ENCODE results near the gene PCDHGB5. TPM values are rescaled to one million over a fixed set of nuclear protein-coding genes. Genes with fewer than 3 reads are reported as not detected.
"Not testable (repeated sequence)": the region's sequence is repeated elsewhere in the genome, so short reads cannot be mapped to it uniquely, and the experiment has no call there.

The PCDHGB5 gene
- polyA plus RNA-seq, 1 experiment = 12.5 TPM

GRCh38 chr5:141413540-141414069, 15.9 kb downstream of the PCDHGB5 start:
- H3K4me3 ChIP-seq (ENCODE audit: low read depth, low read length) = peak overlapping the region; percentile 58
- TF ChIP-seq CTCF (IDR thresholded peaks at IDR 0.05; ENCODE audit: low read depth, low read length) = no peak
- no peak for DNase-seq (ENCODE audit: low read depth, low spot score)
- CTCF ChIA-PET = interaction anchor here (0.7 to 5.0 kb wide), 23 partner anchors 11 to 155 kb away, joined by 3 to 178 read pairs (median 4); partner anchors contain the start of genes PCDHGA12, PCDHGA9, PCDHGB1 and PCDHGB3
- no peak overlapping the region for H3K27ac ChIP-seq (ENCODE audit: low read depth, low read length)
- POLR2A ChIA-PET = interaction anchor here (0.9 to 1.8 kb wide), 3 partner anchors 111 to 151 kb away, joined by 3 to 5 read pairs (median 4); no protein-coding TSS in a partner anchor
- H3K27me3 ChIP-seq (ENCODE audit: control insufficient read depth, insufficient read depth, low read length) = no peaks in the 10 kb centered on the region
- H3K9me3 ChIP-seq (ENCODE audit: control insufficient read depth, insufficient read depth, low read length) = peaks cover 62% of the 10 kb centered on the region

GRCh38 chr5:141414548-141415274, 17.0 kb downstream of the PCDHGB5 start:
- H3K9me3 ChIP-seq (ENCODE audit: control insufficient read depth, insufficient read depth, low read length) = peaks cover 63% of the 10 kb centered on the region
- CTCF ChIA-PET = interaction anchor here (0.9 to 5.0 kb wide), 6 partner anchors 15 to 149 kb away, joined by 3 to 178 read pairs (median 20); partner anchors contain the start of genes PCDHGA12 and PCDHGB3
- H3K27ac ChIP-seq (ENCODE audit: low read depth, low read length); POLR2A ChIA-PET; DNase-seq (ENCODE audit: low read depth, low spot score); H3K4me3 ChIP-seq (ENCODE audit: low read depth, low read length); H3K27me3 ChIP-seq (ENCODE audit: control insufficient read depth, insufficient read depth, low read length): not testable (repeated sequence)

- H3K27ac ChIP-seq (ENCODE audit: low read depth, low read length); H3K4me3 ChIP-seq (ENCODE audit: low read depth, low read length); POLR2A ChIA-PET; DNase-seq (ENCODE audit: low read depth, low spot score); H3K27me3 ChIP-seq (ENCODE audit: control insufficient read depth, insufficient read depth, low read length): not testable (repeated sequence)
- H3K9me3 ChIP-seq (ENCODE audit: control insufficient read depth, insufficient read depth, low read length) = peaks cover 61% of the 10 kb centered on the region
- CTCF ChIA-PET = interaction anchor here (4.8 to 7.6 kb wide), 2 partner anchors 143 to 148 kb away, joined by 106 to 107 read pairs; no protein-coding TSS in a partner anchor
Observed at GRCh38 chr5:141415275-141415618, 17.5 kb downstream of the PCDHGB5 start.

- Histone ChIP-seq H3K27ac (ENCODE audit: low read depth, low read length) (peak within 1 kb of the TSS; percentile 65), H3K9me3 (ENCODE audit: control insufficient read depth, insufficient read depth, low read length) (peaks cover 73% of the 10 kb centered on the region), H3K4me3 (ENCODE audit: low read depth, low read length) (peak within 1 kb of the TSS; percentile 57)
- CTCF ChIA-PET = interaction anchor here (0.5 to 7.6 kb wide), 21 partner anchors 10 to 149 kb away, joined by 3 to 107 read pairs (median 4); partner anchors contain the start of genes PCDHGA1, PCDHGA4, PCDHGA9 and PCDHGB5
- peak; percentile 55 for DNase-seq (ENCODE audit: low read depth, low spot score)
- POLR2A ChIA-PET = interaction anchor here (0.6 kb wide), 1 partner anchor 140 kb away, joined by 3 read pairs; no protein-coding TSS in a partner anchor
- H3K27me3 ChIP-seq (ENCODE audit: control insufficient read depth, insufficient read depth, low read length) = not testable (repeated sequence)
- TF ChIP-seq CTCF (IDR thresholded peaks at IDR 0.05; ENCODE audit: low read depth, low read length) = peak; percentile 78
Observed at GRCh38 chr5:141417494-141418172, 19.9 kb downstream of the PCDHGB5 start, which contains the start of gene PCDHGB7. Gene PCDHGB7 (plus strand): TSS chr5:141417677. CDS start chr5:141417860, 183 bp downstream.

GRCh38 chr5:141419074-141419880, 21.5 kb downstream of the PCDHGB5 start:
- Histone ChIP-seq H3K9me3 (ENCODE audit: control insufficient read depth, insufficient read depth, low read length) (peaks cover 69% of the 10 kb centered on the region), H3K4me3 (ENCODE audit: low read depth, low read length) (no peak overlapping the region), H3K27ac (ENCODE audit: low read depth, low read length) (no peak overlapping the region), H3K27me3 (ENCODE audit: control insufficient read depth, insufficient read depth, low read length) (no peaks in the 10 kb centered on the region)
- ChIA-PET POLR2A (interaction anchor here (0.6 kb wide), 1 partner anchor 99 kb away, joined by 4 read pairs; no protein-coding TSS in a partner anchor), CTCF (interaction anchor here (0.6 to 7.6 kb wide), 3 partner anchors 19 to 144 kb away, joined by 3 to 107 read pairs (median 106); no protein-coding TSS in a partner anchor)
- no peak for TF ChIP-seq CTCF (IDR thresholded peaks at IDR 0.05; ENCODE audit: low read depth, low read length)
- DNase-seq (ENCODE audit: low read depth, low spot score) = no peak
